ENCODE data around the gene GNAO1.

- TF ChIP-seq GATA2 (IDR thresholded peaks at IDR 0.05; ENCODE audit: low read depth, low read length) (no peak), GATA3 (IDR thresholded peaks at IDR 0.05; ENCODE audit: low read depth, low read length) (no peak)
Observed at GRCh38 chr16:56203052-56203451, 11.8 kb downstream of the GNAO1 start.
